Stimulated activated naive CD8-positive, alpha-beta T cell treated with anti-CD3 and anti-CD28 coated beads, Interleukin-15, Interleukin-2, amounts not matched to agents 100 ng/mL and 50 ng/mL, for 24 hours (primary cell): Measurements from ENCODE around the gene SRSF4.
"Not testable (repeated sequence)": the region's sequence is repeated elsewhere in the genome, so short reads cannot be mapped to it uniquely, and the experiment has no call there.

Experiments
- H3K27ac Mint-ChIP-seq: one replicate; pipeline ENCODE4 v1.8.0; 2021; ENCODE audit warnings: mild to moderate bottlenecking, mixed read lengths
- H3K27me3 Mint-ChIP-seq: one replicate; pipeline ENCODE4 v1.8.0; 2021; ENCODE audit warnings: mixed read lengths
- H3K36me3 Mint-ChIP-seq: one replicate; pipeline ENCODE4 v1.8.0; 2021; ENCODE audit warnings: low read depth, mixed read lengths
- H3K4me1 Mint-ChIP-seq: one replicate; pipeline ENCODE4 v1.8.0; 2021; ENCODE audit warnings: low read depth, mixed read lengths
- H3K4me3 Mint-ChIP-seq: one replicate; pipeline ENCODE4 v1.8.0; 2021; ENCODE audit warnings: mild to moderate bottlenecking, mixed read lengths
- H3K9me3 Mint-ChIP-seq: one replicate; pipeline ENCODE4 v1.8.0; 2021; ENCODE audit warnings: mixed read lengths

The SRSF4 gene

DNA sequence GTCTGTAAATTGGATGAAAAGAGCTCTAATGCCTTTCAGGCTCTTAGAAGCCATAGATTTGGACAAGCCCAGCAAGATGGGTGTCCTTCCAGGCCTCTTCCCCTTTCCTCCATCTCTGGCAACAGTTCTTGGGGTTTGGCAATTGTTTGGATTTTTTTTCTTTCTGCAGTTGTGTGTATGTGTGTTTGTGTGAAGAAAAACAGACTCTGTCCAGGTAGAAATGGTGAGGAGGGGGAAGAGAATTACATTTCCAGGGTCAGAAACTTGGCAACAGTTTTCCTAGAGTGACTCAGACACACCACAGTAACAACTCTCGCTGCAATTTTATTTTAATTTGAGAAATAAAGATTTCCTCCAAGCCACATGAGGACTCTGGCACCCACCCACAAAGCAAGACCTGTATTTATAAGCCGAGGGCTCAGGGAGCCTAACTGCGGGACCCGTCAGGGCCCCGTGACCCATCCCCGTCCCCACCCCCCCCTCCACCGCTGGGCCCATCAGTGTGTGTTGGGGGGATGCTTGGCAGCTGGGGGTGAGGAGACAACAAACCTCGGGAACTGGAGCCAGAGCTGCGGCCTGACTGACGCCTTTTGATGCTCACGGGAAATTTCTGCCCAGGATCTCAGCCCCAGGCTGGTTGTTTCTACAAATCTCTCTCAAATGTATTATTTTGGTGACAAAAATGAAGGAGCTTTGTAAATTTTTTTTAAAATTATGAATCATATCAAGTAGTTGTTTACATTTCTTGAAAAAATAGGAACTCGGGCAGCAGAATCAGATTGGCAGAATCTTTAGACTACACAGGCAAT, 62.4 kb downstream of the SRSF4 start:
- Mint-ChIP-seq H3K27me3 (peaks cover 3% of the 10 kb centered on the region), H3K4me1 (peaks cover 3% of the 10 kb centered on the region), H3K9me3 (no peaks in the 10 kb centered on the region), H3K36me3 (peaks cover 39% of the 10 kb centered on the region), H3K4me3 (no peak overlapping the region), H3K27ac (no peak overlapping the region)

DNA sequence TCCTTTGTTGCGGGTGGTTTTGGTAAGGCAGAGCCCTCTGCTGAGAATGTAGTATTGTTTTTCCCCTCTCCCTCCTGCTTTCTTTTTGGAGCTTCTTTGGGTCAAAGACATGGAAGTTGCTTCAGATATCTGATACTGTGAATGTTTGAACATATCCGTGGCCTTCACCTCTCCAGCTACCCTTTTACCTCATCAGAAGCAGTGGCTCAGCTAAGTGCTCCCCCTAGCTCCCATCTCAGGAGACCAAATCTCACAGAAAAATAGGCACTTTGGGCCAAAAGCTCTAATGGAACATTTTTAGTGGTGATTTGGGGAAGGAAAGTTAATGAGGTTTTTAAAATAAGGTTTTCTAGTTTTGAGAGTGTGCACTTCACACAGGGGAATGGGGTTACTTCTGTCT, 64.3 kb downstream of the SRSF4 start:
- Mint-ChIP-seq H3K4me1 (peaks cover 10% of the 10 kb centered on the region), H3K27ac (peak overlapping the region; percentile 9), H3K9me3 (no peaks in the 10 kb centered on the region), H3K4me3 (no peak overlapping the region), H3K36me3 (peaks cover 54% of the 10 kb centered on the region), H3K27me3 (peaks cover 3% of the 10 kb centered on the region)

DNA sequence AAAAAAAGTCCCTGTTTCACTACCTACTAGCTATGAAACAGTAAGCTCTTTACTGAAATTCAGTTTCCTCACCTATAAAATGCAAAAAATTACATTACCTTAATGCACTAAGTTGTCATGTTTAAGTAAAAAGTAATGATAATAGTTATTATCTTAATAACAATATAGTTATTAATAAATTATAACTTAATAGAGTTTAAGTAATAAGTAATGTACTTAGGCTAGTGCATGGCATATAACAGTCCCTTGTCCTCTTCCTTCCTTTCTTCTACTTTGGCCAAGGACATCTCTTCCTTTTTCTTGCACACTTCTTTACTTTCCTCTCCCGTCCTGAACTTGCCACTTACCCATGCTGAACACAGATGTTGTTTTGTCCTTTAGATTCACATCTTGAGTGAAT, 67.0 kb downstream of the SRSF4 start:
- Mint-ChIP-seq H3K27ac (no peak overlapping the region), H3K36me3 (peaks cover 68% of the 10 kb centered on the region), H3K4me1 (peaks cover 10% of the 10 kb centered on the region), H3K4me3 (no peak overlapping the region), H3K9me3 (no peaks in the 10 kb centered on the region), H3K27me3 (no peaks in the 10 kb centered on the region)

DNA sequence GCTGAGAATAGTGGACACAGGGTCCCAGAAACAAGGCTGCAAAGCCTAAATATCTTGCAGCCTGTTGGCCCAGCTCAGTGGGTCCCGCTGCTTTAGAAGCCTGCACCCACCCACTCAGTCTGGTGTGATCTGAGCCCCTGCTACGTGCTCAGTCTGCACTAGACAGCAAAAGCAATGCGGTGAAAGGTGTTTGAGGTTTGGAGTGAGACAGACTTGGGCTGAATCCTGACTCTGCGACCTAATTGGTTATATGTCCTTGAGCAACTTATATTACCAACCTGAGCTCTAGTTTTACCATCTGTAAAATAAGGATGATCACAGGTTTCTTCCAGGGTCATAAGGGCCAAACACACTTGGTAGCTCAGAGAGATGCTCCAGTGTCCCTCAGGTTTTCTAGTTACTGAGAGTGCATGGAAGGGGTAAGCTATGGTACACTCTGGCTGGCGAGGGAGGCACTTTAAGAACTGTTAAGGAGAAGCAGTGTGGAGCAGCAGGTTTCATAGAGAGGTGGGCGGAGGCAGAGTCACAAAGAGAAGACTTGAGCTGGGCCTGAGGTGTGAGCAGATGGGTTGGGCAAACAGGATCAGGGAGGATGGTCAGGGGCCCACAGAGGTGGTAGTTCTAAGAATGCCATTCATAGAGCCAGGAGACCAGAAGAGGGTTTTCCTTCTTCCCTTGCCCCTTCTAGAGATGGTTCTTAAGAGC, 68.1 kb downstream of the SRSF4 start:
- H3K4me1 Mint-ChIP-seq: peaks cover 10% of the 10 kb centered on the region
- peaks cover 67% of the 10 kb centered on the region for H3K36me3 Mint-ChIP-seq
- no peaks in the 10 kb centered on the region for H3K9me3 Mint-ChIP-seq
- no peaks in the 10 kb centered on the region for H3K27me3 Mint-ChIP-seq
- no peak overlapping the region for H3K4me3 Mint-ChIP-seq
- peak overlapping the region; percentile 76 for H3K27ac Mint-ChIP-seq

DNA sequence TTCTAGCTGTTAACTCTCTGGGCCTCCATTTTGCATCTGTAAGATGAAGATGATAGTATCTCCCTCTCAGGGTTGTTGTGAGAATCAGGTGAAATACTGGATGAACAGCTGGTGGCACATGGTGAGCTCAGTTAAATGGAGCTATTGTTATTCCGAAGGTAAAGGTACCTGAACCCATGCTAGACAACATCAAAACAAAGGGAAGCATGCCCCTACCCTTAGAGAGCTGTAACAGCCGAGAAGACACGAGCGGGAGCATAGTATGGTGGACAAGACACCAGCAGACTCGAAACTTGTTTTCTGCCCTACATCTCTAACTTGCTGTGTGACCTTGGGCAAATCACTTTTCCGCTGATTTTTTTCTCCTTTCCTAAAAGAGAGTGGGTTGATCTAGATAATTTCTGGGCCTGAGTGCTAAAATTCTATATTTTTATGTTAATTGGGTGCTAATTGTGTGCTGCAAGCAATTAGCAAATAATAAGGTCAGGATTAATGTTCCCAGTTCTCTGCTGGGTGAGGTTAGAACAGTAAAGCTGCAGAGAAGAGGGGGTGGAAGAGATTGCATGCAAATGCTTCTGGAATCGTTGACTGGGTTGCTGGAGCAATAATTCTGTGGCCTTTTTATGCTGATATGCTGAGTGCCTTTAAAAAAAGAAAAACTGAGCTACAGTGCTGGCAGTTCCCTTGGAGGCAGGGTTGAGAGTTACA, 68.8 kb downstream of the SRSF4 start:
- H3K27ac Mint-ChIP-seq: no peak overlapping the region
- H3K4me1 Mint-ChIP-seq: peaks cover 10% of the 10 kb centered on the region
- no peaks in the 10 kb centered on the region for H3K9me3 Mint-ChIP-seq
- H3K27me3 Mint-ChIP-seq: no peaks in the 10 kb centered on the region
- H3K4me3 Mint-ChIP-seq: no peak overlapping the region
- H3K36me3 Mint-ChIP-seq: peaks cover 66% of the 10 kb centered on the region

DNA sequence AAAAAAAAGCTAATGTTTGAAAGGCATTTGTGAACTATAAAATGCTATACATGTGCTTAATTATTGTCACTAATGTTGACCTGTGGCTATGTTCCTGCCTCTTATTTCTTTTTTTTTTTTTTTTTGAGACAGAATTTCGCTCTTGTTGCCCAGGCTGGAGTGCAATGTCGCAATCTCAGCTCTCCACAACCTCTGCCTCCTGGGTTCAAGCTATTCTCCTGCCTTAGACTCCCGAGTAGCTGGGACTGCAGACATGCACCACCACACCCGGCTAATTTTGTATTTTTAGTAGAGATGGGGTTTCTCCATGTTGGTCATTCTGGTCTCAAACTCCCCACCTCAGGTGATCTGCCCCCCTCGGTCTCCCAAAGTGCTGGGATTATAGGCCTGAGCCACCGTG, 73.7 kb downstream of the SRSF4 start:
- H3K4me1 Mint-ChIP-seq, H3K4me3 Mint-ChIP-seq, H3K9me3 Mint-ChIP-seq, H3K27me3 Mint-ChIP-seq, H3K27ac Mint-ChIP-seq: not testable (repeated sequence)
- peaks cover 36% of the 10 kb centered on the region for H3K36me3 Mint-ChIP-seq

DNA sequence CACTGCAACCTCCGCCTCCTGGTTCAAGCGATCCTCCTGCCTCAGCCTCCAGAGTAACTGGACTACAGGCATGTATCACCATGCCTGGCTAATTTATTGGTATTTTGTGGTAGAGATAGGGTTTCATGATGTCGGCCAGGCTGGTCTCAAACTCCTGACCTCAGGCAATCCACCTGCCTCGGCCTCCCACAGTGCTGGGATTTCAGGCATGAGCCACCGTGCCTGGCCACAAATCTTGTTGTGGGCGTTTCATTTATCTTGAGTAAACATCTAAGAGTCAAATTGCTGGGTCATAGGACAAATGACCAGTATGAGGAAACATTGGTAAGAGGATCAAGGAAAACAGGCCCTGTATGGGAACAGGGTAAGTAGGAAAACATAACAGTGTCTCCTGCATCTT, 75.9 kb downstream of the SRSF4 start:
- H3K27me3 Mint-ChIP-seq: no peaks in the 10 kb centered on the region

DNA sequence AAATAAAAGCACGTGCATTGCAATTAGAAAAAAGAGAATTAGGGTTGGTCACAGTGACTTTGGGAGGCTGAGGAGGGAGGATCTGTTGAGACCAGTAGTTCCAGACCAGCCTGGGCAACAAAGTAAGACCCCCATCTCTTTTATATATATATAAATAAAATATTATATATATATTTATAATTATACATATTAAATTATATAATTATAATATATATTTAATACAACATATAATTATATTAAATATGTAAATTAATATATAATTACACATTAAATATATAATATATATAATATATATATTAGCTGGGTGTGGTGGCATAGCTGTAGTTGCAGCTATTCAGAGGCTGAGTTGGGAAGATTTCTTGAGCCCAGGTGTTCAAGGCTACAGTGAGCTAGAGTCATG, 81.2 kb downstream of the SRSF4 start:
- Mint-ChIP-seq H3K9me3 (no peaks in the 10 kb centered on the region), H3K36me3 (peaks cover 37% of the 10 kb centered on the region), H3K4me3 (no peak overlapping the region), H3K4me1 (peaks cover 14% of the 10 kb centered on the region), H3K27me3 (no peaks in the 10 kb centered on the region), H3K27ac (no peak overlapping the region)

More for the DNA sequence above, 75.9 kb downstream of the SRSF4 start:
- Mint-ChIP-seq H3K36me3 (peaks cover 33% of the 10 kb centered on the region), H3K4me1 (no peaks in the 10 kb centered on the region), H3K4me3 (no peak overlapping the region), H3K9me3 (no peaks in the 10 kb centered on the region), H3K27ac (no peak overlapping the region)

DNA sequence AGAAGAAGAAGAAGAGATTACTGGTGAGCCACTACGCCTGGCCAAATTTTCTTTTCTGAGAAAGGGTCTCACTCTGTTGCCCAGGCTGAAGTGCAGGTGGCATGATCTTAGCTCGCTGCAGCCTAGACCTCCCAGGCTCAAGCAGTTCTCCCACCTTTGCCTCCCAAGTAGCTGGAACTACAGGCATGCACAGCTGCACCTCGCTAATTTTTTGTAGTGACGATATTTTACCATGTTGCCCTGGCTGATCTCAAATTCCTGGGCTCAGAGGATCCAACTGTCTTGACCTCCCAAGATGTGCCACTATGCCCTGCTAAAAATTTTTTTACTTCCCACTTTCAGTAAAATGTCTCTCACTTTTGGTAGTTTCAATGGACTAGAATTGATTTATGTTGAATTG, 82.4 kb downstream of the SRSF4 start:
- H3K9me3 Mint-ChIP-seq: no peaks in the 10 kb centered on the region
- H3K27me3 Mint-ChIP-seq: no peaks in the 10 kb centered on the region
- no peak overlapping the region for H3K4me3 Mint-ChIP-seq
- no peak overlapping the region for H3K27ac Mint-ChIP-seq
- H3K36me3 Mint-ChIP-seq: peaks cover 46% of the 10 kb centered on the region
- peaks cover 14% of the 10 kb centered on the region for H3K4me1 Mint-ChIP-seq
